Measurements from ENCODE around the gene SGCA. TPM values are rescaled to one million over a fixed set of nuclear protein-coding genes. Genes with fewer than 3 reads are reported as not detected.

Gene SGCA
- total RNA-seq, 1 experiment from 2014 or later: not detected

GRCh38 chr17:50181591-50182560 lies 16.1 kb downstream of the SGCA start:
- peaks cover 32% of the 10 kb centered on the region for H3K4me1 ChIP-seq (replicated peaks; ENCODE audit: insufficient read depth)
- H4K20me1 ChIP-seq (ENCODE audit: insufficient read depth): no peaks in the 10 kb centered on the region
- H3F3A ChIP-seq (ENCODE audit: insufficient read depth, low read depth): peaks cover 19% of the 10 kb centered on the region
- TF ChIP-seq EZH2 (IDR thresholded peaks at IDR 0.05; ENCODE audit: low read depth) (no peak), CTCF (conservative IDR thresholded peaks at IDR 0.05) (no peak)
- no TSS peak for BruUV-seq (replicated peaks)
- no peak overlapping the region for H3K4me3 ChIP-seq
- ChIA-PET POLR2A (ENCODE audit: unreplicated experiment) (no interaction called here), CTCF (interaction anchor here (0.6 kb wide), 2 partner anchors 35 to 119 kb away, joined by 3 to 5 read pairs; no protein-coding TSS in a partner anchor)
- DNase-seq: no peak
- no peaks in the 10 kb centered on the region for H3K9me3 ChIP-seq (ENCODE audit: insufficient read depth, low read depth)
- H3K27ac ChIP-seq: no peak overlapping the region
- H3K4me2 ChIP-seq: no peak overlapping the region
- H3K36me3 ChIP-seq (ENCODE audit: low read depth): no peaks in the 10 kb centered on the region
- intact Hi-C loops (cut with micrococcal nuclease; ENCODE audit: unreplicated experiment): no loop called here
- no peaks in the 10 kb centered on the region for H3K79me2 ChIP-seq (ENCODE audit: low read depth)
- H3K9me2 ChIP-seq (ENCODE audit: insufficient read depth): no peaks in the 10 kb centered on the region
- no peak overlapping the region for H2AFZ ChIP-seq
- H3K27me3 ChIP-seq (ENCODE audit: insufficient read depth, low read depth): no peaks in the 10 kb centered on the region

GRCh38 chr17:50182783-50183420 lies 17.1 kb downstream of the SGCA start:
- Histone ChIP-seq H3K9me2 (ENCODE audit: insufficient read depth) (no peaks in the 10 kb centered on the region), H3K79me2 (ENCODE audit: low read depth) (no peaks in the 10 kb centered on the region), H3K4me3 (no peak overlapping the region), H4K20me1 (ENCODE audit: insufficient read depth) (no peaks in the 10 kb centered on the region), H3K9me3 (ENCODE audit: insufficient read depth, low read depth) (no peaks in the 10 kb centered on the region), H3K4me2 (no peak overlapping the region), H2AFZ (no peak overlapping the region), H3K27me3 (ENCODE audit: insufficient read depth, low read depth) (no peaks in the 10 kb centered on the region), H3K36me3 (ENCODE audit: low read depth) (no peaks in the 10 kb centered on the region), H3F3A (ENCODE audit: insufficient read depth, low read depth) (peaks cover 10% of the 10 kb centered on the region), H3K4me1 (replicated peaks; ENCODE audit: insufficient read depth) (peaks cover 27% of the 10 kb centered on the region), H3K27ac (no peak overlapping the region)
- no TSS peak for BruUV-seq (replicated peaks)
- intact Hi-C loops (cut with micrococcal nuclease; ENCODE audit: unreplicated experiment): no loop called here
- no peak for DNase-seq
- ChIA-PET CTCF (interaction anchor here (0.6 kb wide), 1 partner anchor 36 kb away, joined by 5 read pairs; no protein-coding TSS in a partner anchor), POLR2A (ENCODE audit: unreplicated experiment) (no interaction called here)
- no peak for TF ChIP-seq CTCF (conservative IDR thresholded peaks at IDR 0.05)
- TF ChIP-seq EZH2 (IDR thresholded peaks at IDR 0.05; ENCODE audit: low read depth): no peak

GRCh38 chr17:50183421-50183994 lies 17.7 kb downstream of the SGCA start:
- peaks cover 10% of the 10 kb centered on the region for H3F3A ChIP-seq (ENCODE audit: insufficient read depth, low read depth)
- no peaks in the 10 kb centered on the region for H3K9me3 ChIP-seq (ENCODE audit: insufficient read depth, low read depth)
- no peaks in the 10 kb centered on the region for H3K9me2 ChIP-seq (ENCODE audit: insufficient read depth)
- TF ChIP-seq EZH2 (IDR thresholded peaks at IDR 0.05; ENCODE audit: low read depth) (no peak), CTCF (conservative IDR thresholded peaks at IDR 0.05) (no peak)
- no peaks in the 10 kb centered on the region for H3K79me2 ChIP-seq (ENCODE audit: low read depth)
- no peak overlapping the region for H2AFZ ChIP-seq
- POLR2A ChIA-PET (ENCODE audit: unreplicated experiment): no interaction called here
- no TSS peak for BruUV-seq (replicated peaks)
- no peaks in the 10 kb centered on the region for H3K36me3 ChIP-seq (ENCODE audit: low read depth)
- H4K20me1 ChIP-seq (ENCODE audit: insufficient read depth): no peaks in the 10 kb centered on the region
- H3K27me3 ChIP-seq (ENCODE audit: insufficient read depth, low read depth): no peaks in the 10 kb centered on the region
- no peak overlapping the region for H3K4me3 ChIP-seq
- no peak overlapping the region for H3K27ac ChIP-seq
- H3K4me2 ChIP-seq: peak overlapping the region; percentile 14; the same call in 1 of the 2 replicates
- intact Hi-C loops (cut with micrococcal nuclease; ENCODE audit: unreplicated experiment): no loop called here
- DNase-seq: no peak
- H3K4me1 ChIP-seq (replicated peaks; ENCODE audit: insufficient read depth): peaks cover 21% of the 10 kb centered on the region
- CTCF ChIA-PET: interaction anchor here (0.7 kb wide), 1 partner anchor 254 kb away, joined by 3 read pairs; no protein-coding TSS in a partner anchor

Data from PC-9 (cell line).